Activated CD4-positive, alpha-beta T cell treated with anti-CD3 and anti-CD28 coated beads, Interleukin-2, amount 50 U/mL, for 48 hours (primary cell): ENCODE results near the gene AKNA.

ENCODE experiments used
- DNase-seq, 2 experiments: peaks; one replicate each; pipeline ENCODE4 v3.0.0-alpha.2; 2020

Gene AKNA

GRCh38 chr9:114315723-114316363, 71.9 kb downstream of the AKNA start:
- DNase-seq, result no peak

GRCh38 chr9:114314881-114315722, 72.7 kb downstream of the AKNA start:
- no peak for DNase-seq

DNA sequence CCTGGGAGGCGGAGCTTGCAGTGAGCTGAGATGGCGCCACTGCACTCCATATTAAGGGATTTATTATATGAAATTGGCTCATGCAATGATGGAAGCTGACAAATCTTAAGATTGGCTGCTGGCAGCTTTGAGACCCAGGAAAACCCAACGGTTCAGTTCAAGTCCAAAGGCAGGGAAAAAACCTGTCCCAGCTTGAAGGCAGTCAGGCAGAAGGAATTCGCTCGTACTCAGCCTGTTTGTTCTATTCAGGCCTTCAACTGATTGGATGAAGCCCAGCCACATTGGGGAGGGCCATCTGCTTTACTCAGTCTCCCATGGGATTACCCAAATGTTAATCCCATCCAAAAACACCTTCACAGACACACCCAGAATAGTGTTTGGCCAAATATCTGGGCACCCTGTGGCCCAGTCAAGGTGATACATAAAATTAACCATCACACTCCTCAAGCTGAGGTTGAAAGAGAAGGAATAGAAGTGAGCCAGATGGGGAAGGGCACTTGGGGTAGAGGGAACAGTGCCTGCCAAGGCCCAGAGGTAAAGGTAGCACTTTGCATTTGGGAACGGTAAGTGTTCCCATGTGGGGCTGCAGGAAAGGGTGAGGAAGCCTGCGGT, 73.4 kb downstream of the AKNA start:
- DNase-seq, result no peak

- no peak for DNase-seq
These were observed 74.6 kb downstream of the AKNA start for GRCh38 chr9:114313186-114313585.

DNA sequence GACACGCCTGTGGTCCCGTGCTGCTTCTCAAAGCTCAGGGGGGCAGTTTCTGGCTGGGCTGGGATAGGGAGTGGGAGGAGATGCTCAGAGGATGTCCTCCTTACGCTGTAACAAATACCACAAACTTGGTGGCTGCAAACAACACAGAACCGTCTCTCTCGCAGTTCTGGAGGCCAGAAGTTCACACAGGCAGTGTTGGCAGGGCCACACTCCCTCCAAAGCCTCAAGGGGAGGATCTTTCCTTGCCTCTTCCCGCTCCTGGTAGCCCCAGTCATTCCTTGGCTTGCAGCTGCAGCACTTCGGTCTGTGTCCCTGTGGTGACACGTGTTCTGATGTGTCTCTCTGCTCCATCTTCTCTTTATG, 75.3 kb downstream of the AKNA start:
- no peak for DNase-seq

DNA sequence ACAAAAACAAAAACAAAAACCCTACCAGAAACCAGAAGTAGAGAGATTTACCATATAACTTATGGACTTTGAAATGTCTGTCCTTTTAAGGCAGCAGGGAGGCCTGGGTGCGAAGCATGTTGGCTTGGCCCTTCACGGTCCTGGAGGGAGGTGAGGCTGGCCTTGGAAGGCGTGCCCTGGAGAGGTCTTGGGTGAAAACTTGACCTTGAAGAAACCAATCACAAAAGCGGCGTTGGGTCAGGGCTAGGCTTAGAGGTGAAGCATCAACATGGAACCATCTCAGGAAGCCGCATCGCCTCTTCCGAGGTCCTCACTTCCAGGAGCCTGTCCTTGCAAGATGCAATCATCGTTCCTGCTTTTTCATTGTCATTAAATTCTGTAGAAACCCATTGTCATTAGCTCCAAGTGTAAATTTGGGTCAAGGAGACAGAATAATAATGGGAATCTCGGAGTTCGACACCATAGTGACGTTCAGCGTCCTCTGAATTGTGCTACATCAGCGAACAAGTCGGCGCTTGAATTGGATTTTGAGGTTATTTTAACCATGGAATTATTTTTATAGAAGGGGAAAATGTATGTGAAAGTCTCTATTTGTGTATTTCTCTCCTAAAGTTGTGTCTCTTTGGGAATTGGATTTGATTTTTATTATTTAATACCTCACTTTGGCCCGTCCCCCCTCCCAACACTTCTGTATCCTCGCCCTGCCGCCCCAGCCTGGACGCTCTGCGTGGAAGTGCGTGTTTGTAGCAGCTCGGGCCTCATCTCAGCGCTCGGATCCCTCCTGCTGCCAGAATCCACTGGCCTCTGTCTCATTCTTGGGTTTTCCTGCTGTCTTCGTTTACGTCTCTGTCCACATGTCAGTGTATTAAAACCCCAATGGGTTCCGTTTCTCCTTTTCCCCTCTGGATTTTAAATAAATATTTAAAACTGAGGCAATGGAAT, 75.9 kb downstream of the AKNA start:
- no peak for DNase-seq

DNA sequence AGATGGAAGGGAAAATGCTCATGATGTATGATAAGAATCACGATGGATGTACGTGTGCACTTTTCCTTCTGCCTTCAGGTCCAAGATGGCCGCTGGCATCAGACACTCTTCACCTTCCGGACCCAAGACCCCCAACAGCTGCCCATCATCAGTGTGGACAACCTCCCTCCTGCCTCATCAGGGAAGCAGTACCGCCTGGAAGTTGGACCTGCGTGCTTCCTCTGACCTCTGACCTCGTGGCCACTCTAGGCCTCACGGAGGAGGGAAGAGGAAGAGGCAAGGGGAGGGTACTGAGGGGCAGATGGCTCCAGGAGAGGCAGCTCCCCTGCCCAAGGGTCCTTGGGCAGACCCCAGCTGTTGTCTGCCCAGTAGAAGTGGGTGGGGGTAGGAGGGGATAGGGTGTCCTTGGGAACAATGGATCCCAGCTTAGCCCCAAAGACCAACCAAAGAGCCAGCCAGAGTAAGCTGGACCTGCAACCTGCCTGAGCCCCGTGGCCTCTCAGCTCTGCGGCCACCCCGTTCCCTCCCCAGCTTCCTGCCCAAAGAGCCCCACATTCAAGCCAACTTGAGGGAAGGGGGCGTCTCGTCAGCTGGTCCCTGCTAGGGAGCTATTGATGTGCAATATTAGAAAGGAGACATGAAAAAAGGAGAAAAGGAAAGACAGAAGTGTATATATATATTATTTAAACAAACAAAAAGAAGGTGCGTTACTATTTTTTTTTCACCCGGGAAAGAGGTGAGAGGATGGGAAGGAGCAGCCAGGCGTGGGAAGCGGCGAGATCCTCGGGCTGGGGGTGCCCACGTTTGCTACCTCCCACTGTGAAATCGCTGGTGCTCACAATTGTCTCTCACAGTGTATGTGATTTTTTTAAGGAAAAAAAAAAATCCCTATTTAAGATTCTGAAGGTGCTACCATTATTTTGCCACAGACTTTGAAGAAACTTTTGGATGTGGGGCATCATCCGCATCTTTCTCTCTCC, 77.0 kb downstream of the AKNA start:
- no peak for DNase-seq

- DNase-seq, result no peak
These were observed 78.7 kb downstream of the AKNA start for GRCh38 chr9:114309096-114309495.

- no peak for DNase-seq
These were observed 79.3 kb downstream of the AKNA start for GRCh38 chr9:114308361-114308950.

- DNase-seq, result no peak
These were observed 79.9 kb downstream of the AKNA start for GRCh38 chr9:114307899-114308267.

DNA sequence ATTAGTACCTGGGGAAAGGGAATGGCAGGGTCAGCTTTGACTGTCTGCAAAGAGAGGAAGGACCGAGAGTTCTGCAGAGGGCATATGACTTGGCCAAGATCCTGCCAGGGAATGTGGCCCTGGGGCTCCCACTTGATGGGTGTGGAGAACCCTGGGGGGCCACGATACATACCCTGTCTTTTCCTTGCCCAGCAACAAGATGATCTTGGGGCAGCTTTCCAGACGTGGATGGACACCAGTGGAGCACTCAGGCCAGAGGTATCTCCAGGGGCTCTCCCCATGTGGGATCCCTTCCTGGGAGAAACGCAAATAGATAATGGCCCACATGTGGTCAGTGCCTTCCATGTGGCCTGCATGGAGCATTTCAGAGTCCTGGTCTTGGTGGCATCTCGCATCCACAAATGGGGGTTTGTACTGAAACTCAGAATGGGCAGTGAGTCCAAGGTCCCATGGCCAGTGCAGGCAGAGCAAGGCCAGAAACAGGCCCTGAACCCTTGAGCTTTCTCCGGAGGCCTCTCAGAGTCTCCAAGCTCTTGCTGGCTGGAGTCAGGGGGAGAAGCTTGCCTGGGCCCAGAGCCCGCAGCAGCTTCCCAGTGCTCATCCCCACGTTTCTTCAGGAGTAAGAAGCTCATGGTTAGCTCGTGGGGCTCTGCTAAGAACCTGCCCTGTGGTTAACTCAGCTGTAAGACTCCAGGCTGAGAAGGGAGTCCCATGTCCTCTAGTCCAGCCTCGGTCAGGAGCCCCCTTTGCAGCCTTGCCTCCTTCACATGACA, 83.2 kb downstream of the AKNA start:
- no peak for DNase-seq

GRCh38 chr9:114303977-114304376, 83.8 kb downstream of the AKNA start:
- no peak for DNase-seq

DNA sequence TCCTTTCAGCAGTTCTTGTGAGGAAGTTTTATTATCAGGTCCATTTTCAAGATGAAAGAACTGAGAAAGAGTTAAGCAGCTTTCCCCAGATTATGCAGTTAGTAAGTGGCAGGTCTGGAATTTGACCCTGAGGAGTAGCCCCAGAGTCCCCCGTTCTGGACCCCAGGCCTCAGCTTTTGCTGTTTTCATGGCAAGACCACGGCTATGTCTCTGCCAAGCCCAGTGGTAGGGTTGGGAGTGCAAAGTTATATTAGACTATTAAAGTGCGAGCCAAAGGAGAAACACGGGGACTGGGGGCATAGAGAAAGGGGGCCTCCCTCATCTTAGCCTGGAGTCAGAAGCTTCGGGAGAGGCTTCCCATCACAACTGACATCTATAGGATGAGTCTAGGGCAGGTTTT, 84.2 kb downstream of the AKNA start:
- DNase-seq, result no peak

- DNase-seq, result no peak
These were observed 85.1 kb downstream of the AKNA start for GRCh38 chr9:114302727-114303126.

DNA sequence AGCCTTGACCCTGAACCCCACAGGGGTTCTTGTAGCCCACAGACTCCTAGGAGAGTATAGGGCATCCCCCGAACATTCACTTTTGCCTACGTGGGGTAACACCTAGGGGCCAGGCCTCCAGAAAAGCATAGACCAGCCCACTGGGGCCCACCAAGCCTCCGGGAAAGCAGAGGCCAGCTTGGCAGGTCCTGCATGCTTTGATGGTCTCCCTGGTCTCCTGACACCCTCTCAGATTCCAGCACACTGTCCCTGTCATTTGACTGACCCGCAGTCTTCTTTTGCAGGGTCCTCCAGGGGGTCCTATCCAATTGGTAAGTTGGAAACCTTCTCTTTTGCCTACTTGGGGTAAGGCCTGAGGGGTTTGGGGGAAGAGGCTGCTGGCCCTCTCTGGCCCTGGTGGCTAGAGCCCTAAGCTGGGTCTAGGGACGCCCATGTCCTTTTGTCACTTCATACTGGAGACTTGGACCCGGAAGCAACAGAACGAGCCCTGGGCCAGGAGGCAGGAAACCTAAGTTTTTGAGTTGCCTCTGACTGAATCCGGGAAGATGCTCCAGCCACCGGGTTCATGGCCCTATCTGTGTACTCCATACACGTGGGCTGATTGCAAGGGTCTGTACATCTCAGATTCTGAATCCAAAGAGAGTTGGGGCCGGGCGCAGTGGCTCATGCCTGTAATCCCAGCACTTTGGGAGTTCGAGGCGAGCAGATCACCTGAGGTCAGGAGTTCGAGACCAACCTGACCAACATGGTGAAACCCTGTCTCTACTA, 85.8 kb downstream of the AKNA start:
- no peak for DNase-seq

DNA sequence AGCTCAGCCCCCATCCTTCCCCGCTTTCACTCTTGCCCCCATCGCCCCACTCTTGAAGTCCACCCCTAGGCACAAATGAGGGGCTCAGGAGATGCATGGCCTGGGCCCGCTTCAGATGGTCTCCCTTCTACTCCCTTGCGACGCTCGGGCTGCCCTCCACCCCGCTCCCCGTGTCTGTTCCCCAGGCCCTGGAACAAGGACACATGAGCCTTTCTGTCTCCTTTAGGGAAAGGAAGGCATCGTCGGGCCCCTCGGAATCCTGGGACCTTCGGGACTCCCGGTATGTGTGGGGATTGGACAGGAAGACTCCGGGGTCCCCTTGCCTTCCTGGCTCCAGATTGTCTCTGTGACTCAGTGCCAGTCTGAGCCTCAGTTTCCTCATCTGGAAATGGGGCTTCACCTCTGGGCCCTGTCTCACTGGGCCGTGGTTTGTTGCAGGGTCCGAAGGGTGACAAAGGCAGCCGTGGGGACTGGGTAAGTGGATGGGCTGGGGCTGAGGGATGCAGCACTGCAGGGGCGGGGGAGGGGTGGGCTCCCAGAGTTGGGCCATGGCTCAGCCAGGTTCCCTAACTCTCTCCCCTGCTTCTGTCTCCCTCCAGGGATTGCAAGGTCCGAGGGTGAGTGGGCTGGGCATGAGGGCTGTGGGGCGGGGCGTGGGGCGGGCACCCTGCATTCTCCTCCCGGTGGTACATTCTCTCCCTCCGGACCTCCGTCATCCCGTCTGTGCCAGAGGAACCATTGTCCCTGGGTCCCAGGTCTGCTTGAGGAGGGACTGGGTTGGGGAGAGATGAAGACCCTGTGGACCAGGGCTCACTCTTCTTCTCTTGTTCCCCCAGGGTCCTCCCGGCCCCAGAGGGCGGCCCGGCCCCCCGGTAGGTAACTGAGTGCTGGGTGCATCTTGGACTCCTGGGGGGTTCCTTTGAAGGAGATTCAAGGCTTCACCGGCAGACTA, 86.7 kb downstream of the AKNA start:
- no peak for DNase-seq

- DNase-seq, result no peak
These were observed 87.5 kb downstream of the AKNA start for GRCh38 chr9:114300153-114300845.
